HCT116 (cell line): ENCODE data around the gene FAM78B. TPM values are rescaled to one million over a fixed set of nuclear protein-coding genes. Genes with fewer than 3 reads are reported as not detected.

Experiments
- ATAC-seq: fragments of 200-7000 bp; cut with Tn5 transposase; 2 replicates; pipeline ENCODE4 v1.9.1; 2020; ENCODE audit warnings: mild to moderate bottlenecking, moderate library complexity
- BruUV-seq: library from RNA; stranded (reverse); fragments of 400-500 nt; replicated peaks from 2 replicates; lab custom pipeline; 2021; lab: Mats Ljungman, UMichigan
- CTCF ChIA-PET: fragments of 300-600 bp; sonication (Branson Sonifier 250); formaldehyde crosslinking; loops from one replicate; lab custom pipeline; 2021; ENCODE audit warnings: antibody characterized with exemption; lab: Charles Lee
- POLR2A ChIA-PET: fragments of 300-600, 350-600 bp; sonication (Branson Sonifier 250); formaldehyde crosslinking; loops from one replicate; lab custom pipeline; 2021; ENCODE audit warnings: antibody characterized with exemption; lab: Charles Lee
- RAD21 ChIA-PET, 2 experiments: fragments of 300-600 bp; sonication (Branson Sonifier 250); formaldehyde crosslinking; loops; one replicate each; lab custom pipeline; 2023; ENCODE audit warnings: low total read pairs in 2 of 2; ENCODE audit not compliant: uncharacterized antibody in 2 of 2, unreplicated experiment in 2 of 2, low non-redundant PET in 1 of 2; lab: Charles Lee
- DNase-seq: peaks from one replicate; pipeline ENCODE4 v3.0.0-alpha.2; 2010; ENCODE audit warnings: low read depth, low spot score
- H2AFZ ChIP-seq: fragments of 200-600 bp; shearing (Covaris generic), sonication (generic); 2 replicates; pipeline ENCODE4 v1.6.1; 2017; ENCODE audit warnings: low read depth, mixed run types, mixed read lengths, antibody characterized with exemption, low read length; ENCODE audit not compliant: poor library complexity, severe bottlenecking
- H3K27ac ChIP-seq: 2 replicates; pipeline ENCODE4 v1.5.1; 2012; ENCODE audit warnings: low read depth, low read length
- H3K27me3 ChIP-seq: fragments of 200-600 bp; sonication (generic); 2 replicates; pipeline ENCODE4 v1.6.1; 2016; ENCODE audit warnings: mixed run types, low read length, mixed read lengths; ENCODE audit not compliant: insufficient read depth
- H3K36me3 ChIP-seq, 2 experiments: fragments of 200-500 bp in 1 of 2; fragments of 200-600 bp in 1 of 2; sonication (Bioruptor generic) in 1 of 2; sonication (generic) in 1 of 2; 2 replicates each; pipeline versions ENCODE4 v1.5.1 to v1.6.1; 2014 to 2016; ENCODE audit warnings: low read length in 2 of 2, inconsistent platforms in 1 of 2, mixed read lengths in 1 of 2, mixed run types in 1 of 2; ENCODE audit not compliant: insufficient read depth in 2 of 2, control insufficient read depth in 1 of 2
- H3K4me1 ChIP-seq, 2 experiments: fragments of 200-600 bp in 1 of 2; sonication (generic) in 1 of 2; 2 replicates each; pipeline versions ENCODE4 v1.5.1 to v1.6.1; 2012 to 2017; ENCODE audit warnings: low read length in 2 of 2, inconsistent platforms in 1 of 2, mild to moderate bottlenecking in 1 of 2, mixed read lengths in 1 of 2, mixed run types in 1 of 2, moderate library complexity in 1 of 2; ENCODE audit not compliant: insufficient read depth in 2 of 2, control insufficient read depth in 1 of 2
- H3K4me2 ChIP-seq: fragments of 200-600 bp; sonication (generic); 2 replicates; pipeline ENCODE4 v1.6.1; 2017; ENCODE audit warnings: mixed run types, low read length, mixed read lengths
- H3K4me3 ChIP-seq, 2 experiments: fragments of 200-600 bp in 1 of 2; sonication (generic) in 1 of 2; replicated peaks in 1 of 2; 2 replicates each; pipeline ENCODE4 v1.5.1; 2011 to 2016; ENCODE audit warnings: low read length in 2 of 2, control low read depth in 1 of 2, low read depth in 1 of 2, mild to moderate bottlenecking in 1 of 2, mixed read lengths in 1 of 2, mixed run types in 1 of 2
- H3K79me2 ChIP-seq: fragments of 200-600 bp; sonication (generic); 2 replicates; pipeline ENCODE4 v1.6.1; 2017; ENCODE audit warnings: mild to moderate bottlenecking, mixed run types, low read length, moderate library complexity, mixed read lengths; ENCODE audit not compliant: insufficient read depth
- H3K9ac ChIP-seq: fragments of 200-600 bp; sonication (generic); 2 replicates; pipeline ENCODE4 v1.6.1; 2016; ENCODE audit warnings: low read length, mixed read lengths
- H3K9me2 ChIP-seq: fragments of 200-600 bp; sonication (generic), shearing (Covaris generic); 2 replicates; pipeline ENCODE4 v1.6.1; 2017; ENCODE audit warnings: mixed run types, mild to moderate bottlenecking, moderate library complexity; ENCODE audit not compliant: insufficient read depth
- H3K9me3 ChIP-seq, 2 experiments: fragments of 200-500 bp in 1 of 2; fragments of 200-600 bp in 1 of 2; sonication (Bioruptor generic) in 1 of 2; sonication (generic) in 1 of 2; 2 replicates each; pipeline ENCODE4 v1.6.1; 2014 to 2017; ENCODE audit warnings: low read length in 2 of 2, mixed read lengths in 2 of 2, inconsistent platforms in 1 of 2, low read depth in 1 of 2, mild to moderate bottlenecking in 1 of 2, mixed run types in 1 of 2, moderate library complexity in 1 of 2; ENCODE audit not compliant: control insufficient read depth in 1 of 2, insufficient read depth in 1 of 2
- H4K20me1 ChIP-seq: fragments of 200-600 bp; sonication (generic), shearing (Covaris generic); 2 replicates; pipeline ENCODE4 v1.6.1; 2017; ENCODE audit warnings: mixed run types, mild to moderate bottlenecking, moderate library complexity; ENCODE audit not compliant: insufficient read depth
- CTCF ChIP-seq, 3 experiments: fragments of 200-600 bp in 1 of 3; sonication (generic) in 1 of 3; IDR thresholded peaks in 2 of 3; conservative IDR thresholded peaks in 1 of 3; 2 replicates each; pipeline ENCODE4 v1.5.1; 2012 to 2017; ENCODE audit warnings: low read depth in 2 of 3, low read length in 2 of 3, antibody characterized with exemption in 1 of 3, borderline replicate concordance in 1 of 3, control low read depth in 1 of 3, mild to moderate bottlenecking in 1 of 3, mixed read lengths in 1 of 3, mixed run types in 1 of 3, moderate library complexity in 1 of 3; ENCODE audit not compliant: insufficient read depth in 1 of 3
- JUND ChIP-seq: IDR thresholded peaks from 2 replicates; pipeline ENCODE4 v1.6.1; 2012
- SIN3A ChIP-seq: IDR thresholded peaks from 2 replicates; pipeline ENCODE4 v1.6.1; 2012; ENCODE audit warnings: low read depth
- SRF ChIP-seq: IDR thresholded peaks from 2 replicates; pipeline ENCODE4 v1.6.1; 2012; ENCODE audit warnings: low read depth
- TCF7L2 ChIP-seq: IDR thresholded peaks from 2 replicates; pipeline ENCODE4 v1.7.0; 2011; ENCODE audit warnings: borderline replicate concordance, inconsistent platforms; ENCODE audit not compliant: insufficient read depth, insufficient read length; ENCODE audit errors: extremely low read depth
- intact Hi-C: fragments of 100-400 bp; cut with micrococcal nuclease; formaldehyde crosslinking; loops from 2 replicates; pipeline ENCODE4 v1.10.0; 2022
- total RNA-seq: library from RNA; stranded (reverse); gene quantifications from one replicate; pipeline ENCODE4 v1.2.1, GENCODE V29; 2021; ENCODE audit not compliant: unreplicated experiment

The FAM78B gene
- total RNA-seq, 1 experiment from 2014 or later = 1.4 TPM

GRCh38 chr1:166164646-166164994, 2.2 kb downstream of the FAM78B start:
- ChIA-PET POLR2A (no interaction called here), CTCF (no interaction called here), RAD21 (no interaction called here)
- H3K27ac ChIP-seq = no peak overlapping the region
- H4K20me1 ChIP-seq = no peaks in the 10 kb centered on the region
- no peak overlapping the region for H3K9ac ChIP-seq
- no peak overlapping the region for H3K4me3 ChIP-seq
- no TSS peak for BruUV-seq
- H3K4me1 ChIP-seq = peaks cover 0 to 10% of the 10 kb centered on the region in 2 experiments; a peak in 3 of 4 replicates
- ATAC-seq (no peak), DNase-seq (no peak)
- H3K36me3 ChIP-seq = no peaks in the 10 kb centered on the region
- 0 out of 2 replicates have a peak, but pooled peaks cover 5% of the 10 kb centered on the region for H3K27me3 ChIP-seq
- no peak overlapping the region for H2AFZ ChIP-seq
- no peak overlapping the region for H3K4me2 ChIP-seq
- TF ChIP-seq TCF7L2 = no peak
- TF ChIP-seq SRF = no peak
- no peaks in the 10 kb centered on the region for H3K79me2 ChIP-seq
- intact Hi-C loops = no loop called here
- H3K9me3 ChIP-seq = no peaks in the 10 kb centered on the region
- H3K9me2 ChIP-seq = no peaks in the 10 kb centered on the region

GRCh38 chr1:166159656-166160055, 7.1 kb downstream of the FAM78B start:
- H3K9me2 ChIP-seq = no peaks in the 10 kb centered on the region
- ChIA-PET CTCF (no interaction called here), RAD21 (no interaction called here), POLR2A (no interaction called here)
- DNase-seq (no peak), ATAC-seq (no peak)
- H3K9ac ChIP-seq = no peak overlapping the region
- TF ChIP-seq SRF (no peak), SIN3A (no peak), CTCF (IDR thresholded peaks at IDR 0.05 in 2 of 3, conservative IDR thresholded peaks at IDR 0.05 in 1 of 3; ENCODE audit: borderline replicate concordance in 1 of 3, insufficient read depth in 1 of 3, low read depth in 2 of 3, low read length in 2 of 3) (no peak), JUND (no peak)
- H3K4me2 ChIP-seq = no peak overlapping the region
- no TSS peak for BruUV-seq
- H3K79me2 ChIP-seq = no peaks in the 10 kb centered on the region
- H3K27me3 ChIP-seq = 0 out of 2 replicates have a peak, but pooled peaks cover 5% of the 10 kb centered on the region
- no peaks in the 10 kb centered on the region for H4K20me1 ChIP-seq
- intact Hi-C loops = no loop called here
- H3K9me3 ChIP-seq = no peaks in the 10 kb centered on the region
- no peak overlapping the region for H3K27ac ChIP-seq
- H2AFZ ChIP-seq = no peak overlapping the region
- no peak overlapping the region for H3K4me3 ChIP-seq
- no peaks in the 10 kb centered on the region for H3K36me3 ChIP-seq
- no peaks in the 10 kb centered on the region for H3K4me1 ChIP-seq
